Activated CD4-positive, alpha-beta T cell treated with anti-CD3 and anti-CD28 coated beads, Interleukin-2, Interleukin-4, amounts not matched to agents 100 ng/mL and 50 ng/mL, durations not matched to agents 16 hours and 8 hours (primary cell): ENCODE data around the gene LAGE3.
"Not testable (repeated sequence)": the region's sequence is repeated elsewhere in the genome, so short reads cannot be mapped to it uniquely, and the experiment has no call there.

Experiments
- DNase-seq: peaks from one replicate; pipeline ENCODE4 v3.0.0-alpha.2; 2020; ENCODE audit warnings: low spot score

The LAGE3 gene

GRCh38 chrX:154502098-154502497, 23.0 kb upstream of the LAGE3 start:
- DNase-seq, result no peak

- not testable (repeated sequence) for DNase-seq
Measured at GRCh38 chrX:154501423-154501822, 22.3 kb upstream of the LAGE3 start.

- not testable (repeated sequence) for DNase-seq
Measured at GRCh38 chrX:154496591-154497137, 17.6 kb upstream of the LAGE3 start.

- DNase-seq, result no peak
Measured at GRCh38 chrX:154495472-154495922, 16.4 kb upstream of the LAGE3 start.

GRCh38 chrX:154494715-154495114, 15.6 kb upstream of the LAGE3 start:
- DNase-seq, result no peak

GRCh38 chrX:154490414-154491083, 11.5 kb upstream of the LAGE3 start, which contains the start of gene SLC10A3:
Gene SLC10A3 (minus strand): TSS chrX:154490629. CDS start chrX:154488940, 1,689 bp downstream.
- peak; percentile 93 for DNase-seq

- DNase-seq, result peak; percentile 27
Measured at GRCh38 chrX:154490021-154490413, 10.9 kb upstream of the LAGE3 start.

GRCh38 chrX:154489182-154489581, 10.1 kb upstream of the LAGE3 start:
- DNase-seq, result no peak

GRCh38 chrX:154488336-154489075, 9.4 kb upstream of the LAGE3 start:
- no peak for DNase-seq

- no peak for DNase-seq
Measured at GRCh38 chrX:154487518-154488290, 8.6 kb upstream of the LAGE3 start.

GRCh38 chrX:154486396-154487207, 7.5 kb upstream of the LAGE3 start, which contains the start of gene UBL4A:
Gene UBL4A (minus strand): TSS chrX:154486615. CDS start chrX:154486584, 31 bp downstream.
- peak; percentile 47 for DNase-seq

GRCh38 chrX:154486052-154486395, 6.9 kb upstream of the LAGE3 start:
- peak; percentile 9 for DNase-seq

- no peak for DNase-seq
Measured at GRCh38 chrX:154485150-154486051, 6.3 kb upstream of the LAGE3 start.

- DNase-seq, result no peak
Measured at GRCh38 chrX:154484255-154485149, 5.4 kb upstream of the LAGE3 start.

- DNase-seq, result no peak
Measured at GRCh38 chrX:154483325-154483724, 4.2 kb upstream of the LAGE3 start.

- DNase-seq, result no peak
Measured at GRCh38 chrX:154482786-154483185, 3.7 kb upstream of the LAGE3 start.

- no peak for DNase-seq
Measured at GRCh38 chrX:154481911-154482601, 3.0 kb upstream of the LAGE3 start.

- DNase-seq, result no peak
Measured at GRCh38 chrX:154481195-154481594, 2.1 kb upstream of the LAGE3 start.
